NT2/D1 (cell line): ENCODE results near the gene OSM.

Source experiments
- SUZ12 ChIP-seq: IDR thresholded peaks from 2 replicates; pipeline ENCODE4 v1.6.1; 2011; ENCODE audit not compliant: insufficient read length, insufficient read depth; ENCODE audit errors: extremely low read depth
- YY1 ChIP-seq: IDR thresholded peaks from 2 replicates; pipeline ENCODE4 v1.6.1; 2011; ENCODE audit not compliant: insufficient read length, insufficient read depth
- ZNF274 ChIP-seq: IDR thresholded peaks from 2 replicates; pipeline ENCODE4 v1.6.1; 2011; ENCODE audit warnings: mild to moderate bottlenecking, low read depth, low read length

- TF ChIP-seq ZNF274, result no peak
- TF ChIP-seq YY1, result no peak
- TF ChIP-seq SUZ12, result no peak
Measured at GRCh38 chr22:30283342-30283741, 16.7 kb upstream of the OSM start.
